Astrocyte of the cerebellum (primary cell): ENCODE measurements around the gene NTN4.
A peak's percentile ranks its signal among the peaks of the same experiment; 100 is the strongest.

Source experiments
- DNase-seq: peaks from one replicate; pipeline ENCODE4 v3.0.0-alpha.2; 2011; ENCODE audit warnings: low read depth
- H3K4me3 ChIP-seq: 2 replicates; pipeline ENCODE4 v1.5.1; 2011; ENCODE audit warnings: mild to moderate bottlenecking, low read depth, low read length, moderate library complexity
- CTCF ChIP-seq: IDR thresholded peaks from 2 replicates; pipeline ENCODE4 v1.5.1; 2012; ENCODE audit warnings: low read length, low read depth, moderate library complexity, mild to moderate bottlenecking; ENCODE audit errors: missing control alignments
- in situ Hi-C: cut with HindIII; loops from 2 replicates; pipeline ENCODE4 v1.10.0; 2017; ENCODE audit warnings: low sequenced_read_pairs

NTN4 gene

GRCh38 chr12:95614390-95614982 lies 176.1 kb downstream of the NTN4 start:
- no peak for DNase-seq
- TF ChIP-seq CTCF = no peak
- no peak overlapping the region for H3K4me3 ChIP-seq
- in situ Hi-C loops = loop anchor here (25.0 kb wide), 1 partner anchor 898 kb away; no protein-coding TSS in a partner anchor

GRCh38 chr12:95613021-95613420 lies 177.5 kb downstream of the NTN4 start:
- DNase-seq = no peak
- in situ Hi-C loops = loop anchor here (25.0 kb wide), 1 partner anchor 899 kb away; no protein-coding TSS in a partner anchor
- no peak for TF ChIP-seq CTCF
- H3K4me3 ChIP-seq = no peak overlapping the region

GRCh38 chr12:95611676-95612309 lies 178.8 kb downstream of the NTN4 start:
- no peak overlapping the region for H3K4me3 ChIP-seq
- no peak for TF ChIP-seq CTCF
- DNase-seq = no peak
- in situ Hi-C loops = loop anchor here (25.0 kb wide), 1 partner anchor 901 kb away; no protein-coding TSS in a partner anchor

- no peak for TF ChIP-seq CTCF
- H3K4me3 ChIP-seq = no peak overlapping the region
- in situ Hi-C loops = loop anchor here (25.0 kb wide), 1 partner anchor 904 kb away; no protein-coding TSS in a partner anchor
- peak; percentile 94 for DNase-seq
Observed at GRCh38 chr12:95608252-95609033, 182.1 kb downstream of the NTN4 start.
